K562 (cell line): Measurements from ENCODE around the gene TRAPPC2B. TPM values are rescaled to one million over a fixed set of nuclear protein-coding genes. Genes with fewer than 3 reads are reported as not detected.

ENCODE experiments used
- ARID1B ChIP-seq: fragments of 450-650 bp; IDR thresholded peaks from 2 replicates; pipeline ENCODE4 v1.6.1; 2016; ENCODE audit warnings: antibody characterized with exemption, mild to moderate bottlenecking, inconsistent platforms
- C11orf30 ChIP-seq: fragments of 450-650 bp; IDR thresholded peaks from 2 replicates; pipeline ENCODE4 v1.6.1; 2016; ENCODE audit warnings: low read depth, mild to moderate bottlenecking
- CEBPG ChIP-seq, 3 experiments: fragments of 200-800 bp in 1 of 3; sonication (Bioruptor generic) in 1 of 3; sonication (generic) in 1 of 3; formaldehyde crosslinking in 1 of 3; IDR thresholded peaks in 2 of 3; conservative IDR thresholded peaks in 1 of 3; 2 replicates each; pipeline versions ENCODE4 v1.6.1 to v1.8.0; 2016 to 2022; ENCODE audit warnings: missing compliant biosample characterization in 2 of 3, missing genetic modification characterization in 2 of 3, mild to moderate bottlenecking in 1 of 3, missing genetic modification reagents in 1 of 3
- COPS2 ChIP-seq: fragments of 450-650 bp; conservative IDR thresholded peaks from 2 replicates; pipeline ENCODE4 v1.6.1; 2016; ENCODE audit warnings: mild to moderate bottlenecking, moderate library complexity
- ELF1 ChIP-seq: fragments of 200-800 bp; sonication (Bioruptor generic); IDR thresholded peaks from 2 replicates; pipeline ENCODE4 v1.6.1; 2016; ENCODE audit warnings: missing genetic modification characterization, missing compliant biosample characterization
- NCOA2 ChIP-seq, 2 experiments: fragments of 450-650 bp; IDR thresholded peaks; 2 replicates each; pipeline ENCODE4 v1.6.1; 2018; ENCODE audit warnings: mild to moderate bottlenecking in 2 of 2, moderate library complexity in 1 of 2; ENCODE audit not compliant: partially characterized antibody in 2 of 2
- PPARD ChIP-seq: fragments of 250-450 bp; sonication (Bioruptor Pico); IDR thresholded peaks from 2 replicates; pipeline ENCODE4 v1.8.0; 2022; ENCODE audit warnings: inconsistent platforms, mild to moderate bottlenecking, moderate library complexity
- RAD51 ChIP-seq: fragments of 450-650 bp; IDR thresholded peaks from 2 replicates; pipeline ENCODE4 v1.7.1; 2016; ENCODE audit warnings: low read depth, mild to moderate bottlenecking, borderline replicate concordance
- RFX5 ChIP-seq: IDR thresholded peaks from 2 replicates; pipeline ENCODE4 v1.6.1; 2011; ENCODE audit warnings: low read depth, mild to moderate bottlenecking, improper control_type of control experiment, low read length
- SAFB2 ChIP-seq: fragments of 200-400 bp; formaldehyde crosslinking; IDR thresholded peaks from 2 replicates; pipeline ENCODE4 v1.6.1; 2018; ENCODE audit warnings: borderline replicate concordance, low read length, low read depth, moderate library complexity; ENCODE audit not compliant: severe bottlenecking
- SETDB1 ChIP-seq: IDR thresholded peaks from one replicate; pipeline ENCODE4 v1.6.1; 2012; ENCODE audit warnings: low read length, control low read depth, inconsistent platforms
- SIRT6 ChIP-seq: IDR thresholded peaks from one replicate; pipeline ENCODE4 v1.6.1; 2012; ENCODE audit warnings: low read depth, mild to moderate bottlenecking, control low read depth, inconsistent platforms, low read length, moderate library complexity
- SMARCA5 ChIP-seq: fragments of 450-650 bp; IDR thresholded peaks from 2 replicates; pipeline ENCODE4 v1.6.1; 2016
- SMC3 ChIP-seq: conservative IDR thresholded peaks from 2 replicates; pipeline ENCODE4 v1.6.1; 2011; ENCODE audit warnings: low read depth, low read length, improper control_type of control experiment; ENCODE audit not compliant: insufficient read depth
- SRSF3 ChIP-seq: fragments of 200-400 bp; formaldehyde crosslinking; IDR thresholded peaks from 2 replicates; pipeline ENCODE4 v1.6.1; 2016; ENCODE audit warnings: mild to moderate bottlenecking, low read length, moderate library complexity; ENCODE audit not compliant: insufficient read depth
- U2AF2 ChIP-seq: fragments of 200-400 bp; formaldehyde crosslinking; optimal IDR thresholded peaks from 2 replicates; pipeline ENCODE3; 2017; ENCODE audit warnings: low read depth, mild to moderate bottlenecking, low read length
- WHSC1 ChIP-seq: IDR thresholded peaks from one replicate; pipeline ENCODE4 v1.6.1; 2012; ENCODE audit warnings: low read length, control low read depth, inconsistent platforms
- ZFPM2 ChIP-seq: fragments of 250-450 bp; sonication (Bioruptor Pico); IDR thresholded peaks from 2 replicates; pipeline ENCODE4 v1.5.1; 2022; ENCODE audit warnings: mild to moderate bottlenecking
- ZFX ChIP-seq: sonication (generic); formaldehyde crosslinking; IDR thresholded peaks from 2 replicates; pipeline ENCODE4 v1.8.0; 2022; ENCODE audit warnings: mild to moderate bottlenecking, missing genetic modification reagents, moderate library complexity
- ZNF431 ChIP-seq: sonication (generic); formaldehyde crosslinking; IDR thresholded peaks from 2 replicates; pipeline ENCODE4 v1.8.0; 2022; ENCODE audit warnings: mild to moderate bottlenecking, missing genetic modification reagents
- ZNF444 ChIP-seq: fragments of 250-450 bp; sonication (Bioruptor Pico); IDR thresholded peaks from 2 replicates; pipeline ENCODE4 v1.4.0; 2020; ENCODE audit warnings: mild to moderate bottlenecking, moderate library complexity
- ZNF696 ChIP-seq: fragments of 250-450 bp; sonication (Bioruptor Pico); conservative IDR thresholded peaks from 2 replicates; pipeline ENCODE4 v1.4.0; 2020; ENCODE audit warnings: mild to moderate bottlenecking, moderate library complexity
- polyA plus RNA-seq, 8 experiments: library from polyadenylated mRNA; depleted of rRNA in 4 of 8; stranded (reverse) in 5 of 8; unstranded in 3 of 8; fragments of >200 nt; fragmentation: Nextera tagmentation in 2 of 8; fragmentation: Illumina TruSeq in 1 of 8; extraction: Ambion mirVana in 2 of 8; extraction: Trizol in 1 of 8; gene quantifications; 2 replicates each; pipeline versions ENCODE4 v1.2.1 to v1.2.3, GENCODE V29; 2011 to 2014; ENCODE audit warnings: inconsistent platforms in 1 of 8, missing spikeins in 1 of 8
- total RNA-seq, 7 experiments: library from RNA; depleted of rRNA in 6 of 7; stranded (reverse); fragments of >200 nt in 6 of 7; fragmentation: Illumina TruSeq in 2 of 7; extraction: Trizol in 2 of 7; gene quantifications; 2 replicates each; pipeline versions ENCODE4 v1.2.1 to v1.2.3, GENCODE V29; 2011 to 2021; ENCODE audit warnings: low replicate concordance in 1 of 7
- TF ChIP-seq, protein P1 (sequence below): fragments of 250-450 bp; sonication (Bioruptor Pico); IDR thresholded peaks from 2 replicates; pipeline ENCODE4 v1.8.0; 2022; ENCODE audit warnings: moderate library complexity, mild to moderate bottlenecking, inconsistent platforms
- TF ChIP-seq, protein P2 (sequence below), 2 experiments: fragments of 150-350 bp in 1 of 2; IDR thresholded peaks; 2 replicates each; pipeline ENCODE4 v1.6.1; 2012 to 2016; ENCODE audit warnings: low read depth in 2 of 2, low read length in 2 of 2, mild to moderate bottlenecking in 1 of 2, moderate library complexity in 1 of 2

The TRAPPC2B gene
- total and polyA plus RNA-seq, 9 of the 15 experiments (the other 6 are each of a cell fraction or from before 2014, with no cell fraction given): 2.2 to 20.4 (median 4.6) TPM

DNA sequence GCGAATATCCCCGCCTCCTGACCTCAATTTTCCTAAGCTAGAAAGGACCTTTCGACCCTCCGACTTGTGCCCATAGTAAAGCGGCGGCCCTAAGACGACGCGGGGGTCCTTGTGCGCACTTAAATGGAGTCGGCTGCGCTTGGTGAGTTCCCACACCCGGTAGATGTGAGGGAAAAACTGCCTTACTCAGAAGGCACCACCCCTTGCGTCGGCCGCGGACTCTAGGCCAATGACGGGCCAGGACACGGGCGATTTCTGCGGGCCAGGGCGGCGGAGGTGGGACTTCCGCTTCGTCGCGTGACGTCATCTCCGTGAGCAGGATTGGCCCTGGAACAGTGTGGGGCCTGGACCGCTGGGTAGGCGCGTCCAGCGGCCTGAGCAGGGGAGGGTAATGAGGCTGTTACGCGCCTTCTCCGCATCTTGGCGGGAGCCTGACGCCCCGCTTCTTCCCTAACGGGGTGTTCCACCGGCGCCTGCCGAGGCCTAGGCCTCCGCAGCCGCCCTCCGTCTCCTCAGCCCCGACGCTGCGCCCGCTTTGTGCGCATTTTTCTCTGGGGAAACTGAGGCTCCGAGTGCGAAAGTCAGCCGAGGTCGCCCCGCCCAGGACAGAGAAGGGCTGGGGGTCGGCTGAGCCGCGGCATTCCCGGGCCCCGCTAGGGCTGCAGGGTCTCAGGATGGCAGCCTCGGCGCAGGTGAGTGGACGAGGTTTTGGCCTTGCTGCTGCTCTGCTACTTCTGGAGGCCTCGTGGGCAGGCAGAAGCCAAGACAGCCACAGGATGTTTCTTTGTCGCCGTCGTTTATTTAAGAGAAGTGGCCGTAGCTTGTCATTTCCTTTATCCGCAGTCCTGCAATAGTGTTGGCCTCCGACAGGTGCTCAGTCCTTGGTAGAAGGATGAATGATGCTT is 42.9 kb upstream of the TRAPPC2B start, which contains the start of gene ZNF543 (continued):
- TF ChIP-seq NCOA2 (IDR thresholded peaks at IDR 0.05; ENCODE audit: partially characterized antibody in 2 of 2) (no peak), RAD51 (no peak), SIRT6 (no peak), ZFPM2 (no peak), ARID1B (no peak), ZNF431 (CRISPR knock-in tag) (0 out of 2 replicates have a peak, but pooled peaks have one; percentile 32), SMC3 (0 out of 2 replicates have a peak, but pooled peaks have one; percentile 6), CEBPG (CRISPR knock-in tag; IDR thresholded peaks at IDR 0.05) (no peak), CEBPG (tag; conservative IDR thresholded peaks at IDR 0.05 in 1 of 2, IDR thresholded peaks at IDR 0.05 in 1 of 2) (no peak), C11orf30 (peak; percentile 62), COPS2 (no peak), ZNF696 (CRISPR knock-in tag) (no peak), ELF1 (tag) (peak; percentile 57), RFX5 (peak; percentile 24; the same call in 1 of the 2 replicates), SMARCA5 (no peak), ZFX (CRISPR knock-in tag) (peak; percentile 97), SRSF3 (no peak), PPARD (no peak), ZNF444 (no peak), SAFB2 (no peak), WHSC1 (no peak), U2AF2 (no peak), SETDB1 (no peak)
- TF ChIP-seq, protein P1, sequence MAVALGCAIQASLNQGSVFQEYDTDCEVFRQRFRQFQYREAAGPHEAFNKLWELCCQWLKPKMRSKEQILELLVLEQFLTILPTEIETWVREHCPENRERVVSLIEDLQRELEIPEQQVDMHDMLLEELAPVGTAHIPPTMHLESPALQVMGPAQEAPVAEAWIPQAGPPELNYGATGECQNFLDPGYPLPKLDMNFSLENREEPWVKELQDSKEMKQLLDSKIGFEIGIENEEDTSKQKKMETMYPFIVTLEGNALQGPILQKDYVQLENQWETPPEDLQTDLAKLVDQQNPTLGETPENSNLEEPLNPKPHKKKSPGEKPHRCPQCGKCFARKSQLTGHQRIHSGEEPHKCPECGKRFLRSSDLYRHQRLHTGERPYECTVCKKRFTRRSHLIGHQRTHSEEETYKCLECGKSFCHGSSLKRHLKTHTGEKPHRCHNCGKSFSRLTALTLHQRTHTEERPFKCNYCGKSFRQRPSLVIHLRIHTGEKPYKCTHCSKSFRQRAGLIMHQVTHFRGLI (CRISPR knock-in tag): no peak
- TF ChIP-seq, protein P2, sequence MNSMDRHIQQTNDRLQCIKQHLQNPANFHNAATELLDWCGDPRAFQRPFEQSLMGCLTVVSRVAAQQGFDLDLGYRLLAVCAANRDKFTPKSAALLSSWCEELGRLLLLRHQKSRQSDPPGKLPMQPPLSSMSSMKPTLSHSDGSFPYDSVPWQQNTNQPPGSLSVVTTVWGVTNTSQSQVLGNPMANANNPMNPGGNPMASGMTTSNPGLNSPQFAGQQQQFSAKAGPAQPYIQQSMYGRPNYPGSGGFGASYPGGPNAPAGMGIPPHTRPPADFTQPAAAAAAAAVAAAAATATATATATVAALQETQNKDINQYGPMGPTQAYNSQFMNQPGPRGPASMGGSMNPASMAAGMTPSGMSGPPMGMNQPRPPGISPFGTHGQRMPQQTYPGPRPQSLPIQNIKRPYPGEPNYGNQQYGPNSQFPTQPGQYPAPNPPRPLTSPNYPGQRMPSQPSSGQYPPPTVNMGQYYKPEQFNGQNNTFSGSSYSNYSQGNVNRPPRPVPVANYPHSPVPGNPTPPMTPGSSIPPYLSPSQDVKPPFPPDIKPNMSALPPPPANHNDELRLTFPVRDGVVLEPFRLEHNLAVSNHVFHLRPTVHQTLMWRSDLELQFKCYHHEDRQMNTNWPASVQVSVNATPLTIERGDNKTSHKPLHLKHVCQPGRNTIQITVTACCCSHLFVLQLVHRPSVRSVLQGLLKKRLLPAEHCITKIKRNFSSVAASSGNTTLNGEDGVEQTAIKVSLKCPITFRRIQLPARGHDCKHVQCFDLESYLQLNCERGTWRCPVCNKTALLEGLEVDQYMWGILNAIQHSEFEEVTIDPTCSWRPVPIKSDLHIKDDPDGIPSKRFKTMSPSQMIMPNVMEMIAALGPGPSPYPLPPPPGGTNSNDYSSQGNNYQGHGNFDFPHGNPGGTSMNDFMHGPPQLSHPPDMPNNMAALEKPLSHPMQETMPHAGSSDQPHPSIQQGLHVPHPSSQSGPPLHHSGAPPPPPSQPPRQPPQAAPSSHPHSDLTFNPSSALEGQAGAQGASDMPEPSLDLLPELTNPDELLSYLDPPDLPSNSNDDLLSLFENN (IDR thresholded peaks at IDR 0.05; ENCODE audit: low read depth in 2 of 2, low read length in 2 of 2): no peak
